ENCODE data around the gene TMEM175. TPM values are rescaled to one million over a fixed set of nuclear protein-coding genes. Genes with fewer than 3 reads are reported as not detected.
"Not testable (repeated sequence)": the region's sequence is repeated elsewhere in the genome, so short reads cannot be mapped to it uniquely, and the experiment has no call there.

TMEM175 gene
- total RNA-seq, 1 experiment from 2014 or later = 22.3 TPM

GRCh38 chr4:925771-926500 is 6.3 kb upstream of the TMEM175 start:
- BruUV-seq (replicated peaks) = no TSS peak
- H3K27me3 ChIP-seq (replicated peaks; ENCODE audit: control insufficient read depth, insufficient read depth, low read length) = no peaks in the 10 kb centered on the region
- H3K4me1 Mint-ChIP-seq (ENCODE audit: low read depth, unreplicated experiment) = peaks cover 15% of the 10 kb centered on the region
- ChIA-PET CTCF (no interaction called here), POLR2A (no interaction called here)
- H3K27ac Mint-ChIP-seq (ENCODE audit: unreplicated experiment) = peak overlapping the region; percentile 30
- no peak overlapping the region for H3K4me3 Mint-ChIP-seq (ENCODE audit: unreplicated experiment)
- intact Hi-C loops (cut with micrococcal nuclease; ENCODE audit: unreplicated experiment) = no loop called here
- no peaks in the 10 kb centered on the region for H3K9me3 Mint-ChIP-seq (ENCODE audit: unreplicated experiment)
- H3K36me3 Mint-ChIP-seq (ENCODE audit: insufficient read depth, unreplicated experiment) = peaks cover 6% of the 10 kb centered on the region
- H3K9me3 ChIP-seq = no peaks in the 10 kb centered on the region
- TF ChIP-seq CTCF (IDR thresholded peaks at IDR 0.05; ENCODE audit: insufficient read depth in 1 of 2, low read depth in 1 of 2, low read length in 1 of 2, severe bottlenecking in 1 of 2, unreplicated experiment in 1 of 2) = no peak
- H3K4me1 ChIP-seq = peaks cover 9% of the 10 kb centered on the region
- H3K36me3 ChIP-seq (ENCODE audit: control insufficient read depth, insufficient read depth, low read length) = no peaks in the 10 kb centered on the region
- H3K4me3 ChIP-seq (ENCODE audit: low read depth, low read length) = no peak overlapping the region
- no peak for DNase-seq
- H3K27me3 Mint-ChIP-seq (ENCODE audit: insufficient read depth, unreplicated experiment) = no peaks in the 10 kb centered on the region

DNA sequence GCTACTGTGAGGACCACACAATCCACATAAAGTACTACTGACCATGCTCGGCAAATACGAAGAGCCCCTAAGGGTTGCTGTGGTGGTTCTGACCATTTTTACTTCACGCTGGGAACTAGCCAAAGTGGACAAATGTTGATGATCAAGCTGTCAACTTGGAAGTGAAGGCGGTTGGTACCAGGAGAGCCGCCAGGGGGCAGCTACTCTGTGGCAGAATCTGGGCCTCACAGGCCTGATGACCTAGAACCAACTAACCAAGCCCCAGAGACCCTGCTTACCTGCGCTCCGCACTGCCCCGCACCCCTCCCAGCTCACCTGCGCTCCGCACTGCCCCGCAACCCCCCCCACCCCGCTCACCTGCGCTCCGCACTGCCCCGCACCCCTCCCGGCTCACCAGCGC is 5.7 kb upstream of the TMEM175 start:
- no peak for DNase-seq
- Histone ChIP-seq H3K4me1 (peaks cover 11% of the 10 kb centered on the region), H3K27me3 (replicated peaks; ENCODE audit: control insufficient read depth, insufficient read depth, low read length) (no peaks in the 10 kb centered on the region), H3K36me3 (ENCODE audit: control insufficient read depth, insufficient read depth, low read length) (no peaks in the 10 kb centered on the region), H3K9me3 (no peaks in the 10 kb centered on the region), H3K4me3 (ENCODE audit: low read depth, low read length) (no peak overlapping the region)
- H3K27me3 Mint-ChIP-seq (ENCODE audit: insufficient read depth, unreplicated experiment) = no peaks in the 10 kb centered on the region
- H3K36me3 Mint-ChIP-seq (ENCODE audit: insufficient read depth, unreplicated experiment) = peaks cover 12% of the 10 kb centered on the region
- POLR2A ChIA-PET = no interaction called here
- H3K9me3 Mint-ChIP-seq (ENCODE audit: unreplicated experiment) = no peaks in the 10 kb centered on the region
- H3K4me3 Mint-ChIP-seq (ENCODE audit: unreplicated experiment) = no peak overlapping the region
- no TSS peak for BruUV-seq (replicated peaks)
- H3K4me1 Mint-ChIP-seq (ENCODE audit: low read depth, unreplicated experiment) = peaks cover 16% of the 10 kb centered on the region
- intact Hi-C loops (cut with micrococcal nuclease; ENCODE audit: unreplicated experiment) = no loop called here
- CTCF ChIA-PET = no interaction called here
- peak overlapping the region; percentile 30 for H3K27ac Mint-ChIP-seq (ENCODE audit: unreplicated experiment)
- no peak for TF ChIP-seq CTCF (IDR thresholded peaks at IDR 0.05; ENCODE audit: insufficient read depth in 1 of 2, low read depth in 1 of 2, low read length in 1 of 2, severe bottlenecking in 1 of 2, unreplicated experiment in 1 of 2)

- intact Hi-C loops (cut with micrococcal nuclease; ENCODE audit: unreplicated experiment); DNase-seq; H3K27ac Mint-ChIP-seq (ENCODE audit: unreplicated experiment); H3K27me3 Mint-ChIP-seq (ENCODE audit: insufficient read depth, unreplicated experiment); H3K9me3 Mint-ChIP-seq (ENCODE audit: unreplicated experiment); CTCF ChIA-PET; H3K36me3 ChIP-seq (ENCODE audit: control insufficient read depth, insufficient read depth, low read length); BruUV-seq (replicated peaks); POLR2A ChIA-PET; H3K27me3 ChIP-seq (replicated peaks; ENCODE audit: control insufficient read depth, insufficient read depth, low read length); H3K9me3 ChIP-seq; H3K4me3 ChIP-seq (ENCODE audit: low read depth, low read length); H3K4me3 Mint-ChIP-seq (ENCODE audit: unreplicated experiment): not testable (repeated sequence)
- Mint-ChIP-seq H3K4me1 (ENCODE audit: low read depth, unreplicated experiment) (peaks cover 16% of the 10 kb centered on the region), H3K36me3 (ENCODE audit: insufficient read depth, unreplicated experiment) (peaks cover 21% of the 10 kb centered on the region)
- peaks cover 11% of the 10 kb centered on the region for H3K4me1 ChIP-seq
Measured at GRCh38 chr4:927566-927965, 4.7 kb upstream of the TMEM175 start.
